HG02885 (cell line): ENCODE data around the gene COG2.
"Not testable (repeated sequence)": the region's sequence is repeated elsewhere in the genome, so short reads cannot be mapped to it uniquely, and the experiment has no call there.

Experiments
- ATAC-seq: cut with Tn5 transposase; IDR thresholded peaks from one replicate; pipeline ENCODE4 v1.9.1; 2021; ENCODE audit warnings: mild to moderate bottlenecking; ENCODE audit not compliant: unreplicated experiment, poor library complexity

The COG2 gene

DNA sequence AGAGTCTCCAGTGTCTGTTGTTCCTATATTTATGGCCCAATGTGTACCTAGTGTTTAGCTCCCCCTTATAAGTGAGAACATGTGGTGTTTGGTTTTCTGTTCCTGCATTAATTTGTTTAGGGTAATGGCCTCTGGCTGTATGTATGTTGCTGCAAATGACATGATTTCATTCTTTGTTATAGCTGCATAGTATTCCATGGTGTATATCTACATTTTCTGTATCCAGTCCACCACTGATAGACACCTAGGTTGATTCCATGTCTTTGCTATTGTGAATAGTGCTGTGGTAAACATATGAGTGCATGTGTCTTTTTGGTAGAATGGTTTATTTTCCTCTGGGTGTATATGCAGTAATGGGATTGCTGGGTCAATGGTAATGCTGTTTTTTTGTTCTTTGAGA is 56.7 kb downstream of the COG2 start:
- ATAC-seq = not testable (repeated sequence)

DNA sequence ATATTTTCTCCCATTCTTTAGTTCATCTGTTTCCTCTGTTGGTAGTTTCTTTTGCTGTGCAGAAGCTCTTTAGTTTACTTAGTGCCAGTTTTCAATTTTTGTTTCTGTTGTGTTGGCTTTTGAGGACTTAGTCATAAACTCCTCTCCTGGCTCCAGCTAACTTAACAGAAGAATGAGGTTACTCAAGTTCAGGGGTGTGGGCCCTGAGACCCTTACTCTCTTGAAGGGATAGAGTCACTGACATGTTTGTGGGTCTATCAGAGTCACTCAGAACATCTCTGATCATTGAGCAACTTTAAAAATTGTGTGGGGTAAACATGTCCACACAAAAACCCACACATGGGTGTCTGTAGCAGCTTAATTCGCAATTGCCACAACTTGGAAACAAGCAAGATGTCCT is 57.4 kb downstream of the COG2 start:
- no peak for ATAC-seq

DNA sequence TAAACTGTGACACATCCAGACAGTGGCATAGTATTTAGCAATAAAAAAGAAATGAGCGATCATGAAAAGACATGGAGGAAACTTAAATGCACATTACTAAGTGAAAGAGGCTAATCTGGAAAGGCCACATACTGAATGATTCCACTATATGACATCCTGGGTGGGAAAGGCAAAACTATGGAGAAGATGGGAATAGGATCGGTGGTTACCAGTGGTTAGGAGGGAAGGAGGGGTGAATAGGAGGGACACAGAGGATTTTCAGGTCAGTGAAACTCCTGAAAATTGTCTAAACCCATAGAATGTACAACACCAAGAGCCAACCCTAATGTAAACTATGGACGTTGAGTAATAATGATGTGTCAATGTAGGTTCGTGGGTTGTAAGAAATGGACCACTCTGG is 57.9 kb downstream of the COG2 start:
- no peak for ATAC-seq

GRCh38 chr1:230701434-230701833 is 59.2 kb downstream of the COG2 start:
- ATAC-seq = no peak

DNA sequence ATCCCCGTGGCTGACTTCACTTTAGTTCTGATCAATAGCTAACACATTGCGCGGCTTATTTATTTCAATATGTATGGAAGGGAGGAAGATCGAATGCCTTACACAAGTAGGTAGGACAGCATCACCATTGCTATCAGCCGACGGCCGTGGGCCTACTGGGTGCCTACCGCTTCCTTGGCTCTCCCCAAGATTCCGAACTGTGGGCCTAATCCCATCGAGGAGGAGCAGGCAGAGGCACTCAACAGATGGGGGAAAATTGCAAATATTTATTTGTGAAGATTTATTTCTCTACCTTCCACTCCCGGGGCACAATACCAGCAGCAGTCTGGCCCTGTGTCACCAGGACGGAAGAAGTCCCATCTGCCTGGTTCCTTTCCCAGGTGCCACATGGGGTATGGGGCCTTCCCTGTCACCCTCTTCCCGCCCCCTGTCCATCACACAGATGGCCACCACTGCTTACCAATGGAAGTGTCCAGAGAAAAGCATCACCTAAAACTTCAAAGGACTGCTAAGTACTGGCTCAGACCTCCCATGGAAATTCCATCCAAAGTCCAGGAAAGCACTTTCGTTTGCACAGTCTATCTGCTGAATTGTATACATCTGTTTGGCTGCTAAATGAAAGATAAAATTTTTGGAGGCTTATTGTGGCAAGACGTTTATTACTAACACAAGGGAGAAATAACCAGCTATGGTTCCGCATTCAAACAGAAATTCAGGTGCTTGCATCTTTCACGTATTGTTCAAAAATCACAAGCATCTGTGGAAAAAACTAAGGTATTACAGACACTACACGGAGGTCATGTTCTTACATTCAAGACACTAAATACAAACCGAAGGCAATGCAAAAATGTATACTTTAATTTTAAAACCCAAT is 59.9 kb downstream of the COG2 start:
- no peak for ATAC-seq

DNA sequence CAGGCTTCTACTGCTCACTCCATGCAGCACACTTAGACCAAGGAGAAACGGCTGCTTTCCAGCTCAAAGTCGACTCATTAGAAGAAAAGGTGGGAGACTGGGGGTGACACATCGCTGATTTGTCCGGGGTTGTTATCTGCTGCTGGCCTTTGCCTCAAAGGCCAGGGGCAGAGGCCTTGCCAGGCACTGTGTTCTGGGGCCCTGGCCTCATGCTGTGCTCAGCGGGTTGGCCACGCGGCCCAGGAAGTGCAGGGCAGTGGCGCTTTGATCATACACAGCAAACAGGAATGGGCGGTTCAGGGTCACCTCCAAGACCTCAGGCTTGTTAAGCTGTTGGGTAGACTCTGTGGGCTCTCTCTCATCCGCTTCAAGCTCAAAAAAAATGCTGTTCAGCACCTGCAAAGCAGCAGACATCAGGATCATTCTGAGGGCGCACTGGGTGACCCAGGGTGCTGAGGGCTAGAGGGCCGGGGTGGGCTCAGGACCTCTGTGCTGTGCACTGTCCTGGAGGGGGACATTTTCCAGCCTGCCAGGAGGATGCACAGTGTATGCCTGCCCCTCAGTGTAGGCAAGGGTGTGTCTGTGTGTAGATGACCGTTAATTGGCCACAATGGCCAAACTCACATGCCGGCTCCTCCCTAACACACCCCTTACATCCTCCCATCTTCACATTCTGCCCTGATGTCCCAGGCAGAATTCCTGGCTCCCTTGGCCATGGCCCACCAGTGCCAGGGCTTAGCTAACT is 60.8 kb downstream of the COG2 start:
- ATAC-seq = no peak

DNA sequence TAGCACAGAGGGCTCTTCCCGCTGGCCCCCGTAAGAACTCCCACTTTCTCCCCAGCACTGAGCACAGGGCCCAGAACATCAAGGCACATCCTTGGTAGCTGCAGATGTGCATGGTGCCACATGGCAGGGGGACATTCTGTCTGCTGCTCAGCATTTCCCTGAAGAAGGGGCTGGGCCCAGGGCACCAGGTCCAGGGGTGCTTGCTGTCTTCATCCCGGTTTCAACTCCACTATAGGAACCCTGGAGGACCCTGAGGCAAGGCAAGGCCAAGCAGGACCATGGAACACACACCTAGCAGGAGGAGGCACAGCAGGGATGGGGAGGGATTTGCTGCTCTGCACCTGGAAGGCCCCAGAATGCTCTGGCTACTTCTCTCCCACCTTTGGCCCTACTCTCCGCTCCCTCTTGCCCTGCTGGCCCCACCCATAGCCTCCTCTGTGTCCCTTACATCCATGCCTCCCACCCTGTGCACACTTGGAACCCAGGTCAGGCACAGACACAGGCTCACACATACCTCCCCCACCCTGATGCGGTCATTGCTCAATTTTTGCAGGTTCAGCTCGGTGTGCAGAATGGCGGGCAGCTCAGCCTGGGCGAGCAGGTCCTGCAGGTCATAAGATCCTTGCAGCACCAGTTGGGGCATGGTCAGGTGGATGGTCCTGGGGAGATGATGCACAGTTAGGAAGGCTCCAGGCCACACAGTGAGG is 61.6 kb downstream of the COG2 start:
- no peak for ATAC-seq

DNA sequence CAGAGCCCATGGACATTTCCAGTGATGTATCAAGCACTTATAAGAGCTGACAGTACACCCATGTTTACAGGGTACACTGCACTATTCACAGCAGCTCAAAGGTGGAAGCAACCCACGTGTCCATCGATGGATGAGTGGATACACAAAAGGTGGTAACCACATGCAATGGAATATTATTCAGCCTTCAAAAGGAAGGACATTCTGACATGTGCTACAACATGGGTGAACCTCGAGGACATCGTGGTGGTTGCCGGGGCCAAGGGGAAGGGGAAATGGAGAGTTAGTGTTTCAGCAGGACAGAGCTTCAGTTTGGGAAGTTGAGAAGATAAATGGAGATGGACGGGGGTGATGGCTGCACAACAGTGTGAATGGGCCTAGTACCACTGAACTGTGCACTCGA is 62.5 kb downstream of the COG2 start:
- ATAC-seq = no peak

DNA sequence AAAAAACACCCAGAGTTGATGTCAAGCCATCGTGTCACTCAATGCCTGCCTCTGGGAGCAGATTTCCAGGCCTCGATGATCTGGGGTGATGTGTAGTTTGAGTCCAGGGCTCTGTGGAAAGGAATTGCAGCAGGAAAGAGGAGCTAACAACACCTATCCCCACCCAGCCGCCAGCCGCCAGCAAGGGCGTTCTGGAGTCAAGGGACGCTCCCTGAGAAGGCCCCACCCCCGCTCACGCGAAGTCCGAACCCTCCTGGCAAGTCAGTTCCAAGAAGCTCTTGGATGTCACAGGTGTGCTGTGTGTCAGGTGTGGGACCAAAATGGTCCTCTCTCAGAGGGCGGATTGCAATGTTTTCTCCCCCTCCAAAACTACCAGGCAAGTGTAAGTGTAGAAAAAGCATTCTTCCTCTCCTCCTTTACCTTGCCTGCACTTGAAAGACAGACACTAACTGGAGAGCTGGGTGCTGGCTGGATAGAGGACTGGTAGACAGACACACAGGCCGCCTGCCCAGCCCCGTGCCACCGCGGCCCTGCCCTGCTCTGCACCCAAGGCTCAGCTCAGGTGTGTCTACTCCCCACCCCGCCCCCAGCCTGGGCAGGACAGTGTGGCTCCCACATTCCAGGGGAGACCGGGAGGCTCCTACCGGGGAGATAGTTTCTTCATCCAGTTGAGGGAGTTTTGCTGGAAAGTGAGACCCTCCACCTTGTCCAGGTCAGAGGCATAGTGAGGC is 63.2 kb downstream of the COG2 start:
- no peak for ATAC-seq

DNA sequence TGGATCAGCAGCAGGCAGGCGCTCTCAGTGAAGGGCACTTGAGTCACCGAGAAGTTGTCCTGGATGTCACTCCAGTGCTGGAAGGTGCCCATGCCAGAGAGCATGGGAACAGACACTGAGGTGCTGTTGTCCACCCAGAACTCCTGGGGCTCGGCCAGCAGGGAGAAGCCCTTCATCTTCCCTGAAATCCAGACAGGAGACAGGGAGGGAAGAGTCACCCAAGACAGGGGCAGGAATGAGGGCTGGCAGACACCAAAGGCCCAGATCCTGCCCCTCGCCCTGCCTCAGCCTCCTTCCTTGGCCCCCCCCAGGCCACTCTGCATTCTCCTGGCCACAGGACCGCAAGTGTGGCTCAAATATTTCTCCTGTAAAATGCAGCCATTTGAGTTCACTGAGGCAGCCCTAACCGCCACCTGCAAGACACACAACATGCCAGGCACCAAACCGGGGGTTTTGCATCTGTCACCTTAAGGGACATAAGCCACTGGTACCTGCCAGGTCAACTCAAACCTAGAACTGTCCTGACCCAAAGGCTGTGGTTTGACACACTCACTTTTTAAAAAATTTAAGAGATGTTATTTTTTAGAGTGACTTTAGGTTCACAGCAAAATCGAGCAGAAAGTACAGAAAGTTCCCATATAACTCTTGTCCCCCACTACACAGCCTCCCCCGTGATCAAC is 63.9 kb downstream of the COG2 start:
- ATAC-seq = no peak

- ATAC-seq = no peak
These were observed 64.8 kb downstream of the COG2 start for GRCh38 chr1:230706887-230707731.

DNA sequence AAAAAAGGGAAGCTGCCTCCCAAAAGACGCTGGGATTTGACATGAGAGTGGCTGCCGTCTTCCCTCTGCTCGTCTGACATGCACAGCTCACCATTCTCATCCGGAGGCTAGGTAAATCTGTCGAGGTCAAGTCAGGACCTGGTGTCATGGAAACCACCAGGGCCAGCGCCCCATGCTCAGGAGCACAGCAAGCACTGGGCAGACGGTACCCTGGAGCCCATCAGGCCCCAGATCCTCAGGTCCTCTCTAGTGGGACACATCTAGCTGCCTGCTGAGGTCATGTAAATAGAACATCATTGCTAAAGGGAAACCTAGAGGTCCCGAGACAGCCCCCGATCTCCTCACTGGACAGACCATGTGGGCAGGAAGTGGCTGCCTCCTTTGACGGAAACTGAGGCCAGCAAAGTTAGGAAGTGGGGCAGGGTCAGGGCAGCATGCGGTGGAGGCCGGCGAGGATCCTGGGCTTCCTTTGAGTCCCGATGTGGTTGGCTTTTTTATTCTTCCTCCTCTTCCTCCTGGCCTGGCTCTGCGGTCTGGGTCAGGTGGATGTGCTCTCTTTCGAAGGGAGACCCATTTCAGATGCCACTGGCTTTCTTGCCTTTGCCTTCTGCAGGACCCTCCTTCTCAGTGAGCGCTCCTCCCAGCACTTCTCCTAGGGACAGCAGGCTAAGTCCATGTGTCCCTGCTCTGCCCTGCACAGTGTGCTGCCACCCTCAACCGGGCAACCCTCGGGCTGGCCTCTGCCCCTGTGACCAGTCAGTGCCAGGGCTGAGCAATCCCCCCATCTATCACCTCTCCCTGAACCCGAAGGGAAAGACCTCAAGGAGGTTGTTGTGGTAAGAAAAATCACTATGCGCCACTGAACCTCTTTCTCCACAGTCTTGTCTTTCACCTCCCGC is 65.7 kb downstream of the COG2 start:
- ATAC-seq = no peak

DNA sequence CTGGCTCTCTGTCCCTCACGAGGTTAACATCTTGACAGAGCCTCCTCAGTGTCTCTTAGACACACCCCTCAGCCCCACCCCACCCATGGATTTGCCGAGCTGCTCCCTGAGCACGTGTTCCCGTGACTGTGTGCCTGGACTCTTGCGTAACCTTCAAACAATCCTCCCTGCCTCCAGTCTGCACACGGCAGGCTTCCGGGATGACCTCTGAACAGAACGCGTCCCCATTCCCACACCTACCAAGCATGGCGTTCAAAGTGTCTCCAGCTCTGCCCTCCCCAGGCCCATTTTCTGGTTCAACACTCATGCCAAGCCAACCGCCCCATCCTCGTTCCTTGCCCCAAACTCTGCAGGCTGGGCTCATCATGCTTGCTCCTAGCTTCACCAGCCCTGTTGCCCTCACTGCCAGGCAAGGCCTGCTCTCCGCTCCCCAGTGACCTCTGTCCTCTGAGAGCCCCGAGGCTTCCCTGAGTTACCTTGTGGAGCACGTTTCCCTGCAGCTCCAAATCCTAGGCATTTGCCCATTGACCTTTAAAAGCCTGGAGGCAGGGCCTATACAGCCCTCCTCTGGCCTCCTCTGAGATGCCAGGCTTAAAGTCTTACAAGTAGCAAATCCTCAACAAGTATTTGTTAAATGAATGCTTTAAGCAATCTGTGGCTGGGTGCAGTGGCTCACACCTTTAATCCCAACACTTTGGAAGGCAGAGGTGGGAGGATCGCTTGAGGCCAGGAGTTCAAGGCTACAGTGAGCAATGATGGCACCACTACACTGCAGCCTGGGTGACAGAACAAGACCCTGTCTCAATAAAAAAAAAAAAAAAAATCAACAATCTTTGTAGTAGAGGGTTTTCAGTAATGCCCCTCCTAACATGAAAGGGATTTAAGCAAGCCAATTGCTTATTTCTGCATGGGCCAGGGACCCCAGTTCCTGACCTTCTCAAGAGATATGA is 66.6 kb downstream of the COG2 start:
- no peak for ATAC-seq

- no peak for ATAC-seq
These were observed 67.6 kb downstream of the COG2 start for GRCh38 chr1:230709619-230710542.

DNA sequence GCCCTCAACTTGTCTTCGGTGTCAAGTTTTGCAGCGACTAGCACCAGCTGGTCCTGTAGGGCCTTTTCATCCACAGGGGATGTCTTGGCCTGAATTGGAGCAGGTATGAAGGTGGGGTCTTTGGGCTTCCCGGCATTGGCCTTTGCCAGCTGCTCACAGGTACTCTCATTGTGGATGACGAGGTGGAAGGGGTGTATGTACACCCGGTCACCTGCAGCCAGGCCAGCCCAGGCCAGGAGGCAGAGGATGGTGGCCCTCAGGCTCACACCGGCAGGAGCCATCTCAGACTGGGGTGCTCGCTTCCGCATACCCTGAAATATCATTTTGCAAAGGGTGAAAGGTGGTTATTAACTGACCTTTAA is 68.2 kb downstream of the COG2 start:
- no peak for ATAC-seq

DNA sequence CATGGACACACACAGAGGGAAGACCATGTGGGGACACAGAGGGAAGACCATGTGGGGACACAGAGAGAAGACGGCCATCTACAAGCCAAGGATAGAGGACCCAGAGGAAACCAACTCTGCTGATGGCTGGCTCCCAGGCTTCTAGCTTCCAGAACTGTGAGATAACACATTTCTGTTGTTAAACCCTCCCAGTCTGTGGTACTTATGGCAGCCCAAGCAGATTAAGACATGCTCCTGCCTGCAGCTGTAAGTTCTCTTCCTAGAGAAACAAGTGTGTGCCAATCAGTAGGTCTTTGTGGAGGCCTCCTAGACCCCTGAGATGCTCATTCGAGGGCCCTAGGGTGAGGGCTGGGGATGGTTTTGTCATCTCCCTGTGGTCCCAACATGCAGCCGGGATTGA is 69.0 kb downstream of the COG2 start:
- no peak for ATAC-seq
